ENCODE data around the gene TSPAN14.
"Not testable (repeated sequence)": the region's sequence is repeated elsewhere in the genome, so short reads cannot be mapped to it uniquely, and the experiment has no call there.

The TSPAN14 gene

GRCh38 chr10:80530251-80530650, 76.1 kb downstream of the TSPAN14 start:
- Mint-ChIP-seq H3K27ac (peak overlapping the region; percentile 87), H3K27me3 (no peaks in the 10 kb centered on the region), H3K36me3 (ENCODE audit: low read depth) (peaks cover 22% of the 10 kb centered on the region), H3K4me3 (peak overlapping the region; percentile 38), H3K4me1 (ENCODE audit: low read depth) (peaks cover 74% of the 10 kb centered on the region), H3K9me3 (no peaks in the 10 kb centered on the region)
- peak; percentile 63 for DNase-seq

GRCh38 chr10:80530816-80531215, 76.7 kb downstream of the TSPAN14 start:
- Mint-ChIP-seq H3K27ac (peak overlapping the region; percentile 76), H3K36me3 (ENCODE audit: low read depth) (peaks cover 26% of the 10 kb centered on the region), H3K4me1 (ENCODE audit: low read depth) (peaks cover 73% of the 10 kb centered on the region)

GRCh38 chr10:80532571-80532970, 78.5 kb downstream of the TSPAN14 start:
- DNase-seq, result no peak
- Mint-ChIP-seq H3K36me3 (ENCODE audit: low read depth) (peaks cover 24% of the 10 kb centered on the region), H3K27me3 (no peaks in the 10 kb centered on the region), H3K4me3 (peak overlapping the region; percentile 1), H3K9me3 (no peaks in the 10 kb centered on the region), H3K4me1 (ENCODE audit: low read depth) (peaks cover 66% of the 10 kb centered on the region), H3K27ac (peak overlapping the region; percentile 76)

More at GRCh38 chr10:80530816-80531215, 76.7 kb downstream of the TSPAN14 start:
- no peak overlapping the region for H3K4me3 Mint-ChIP-seq
- DNase-seq, result no peak
- no peaks in the 10 kb centered on the region for H3K27me3 Mint-ChIP-seq
- H3K9me3 Mint-ChIP-seq, result no peaks in the 10 kb centered on the region

- DNase-seq, H3K9me3 Mint-ChIP-seq, H3K27me3 Mint-ChIP-seq, H3K27ac Mint-ChIP-seq, H3K4me3 Mint-ChIP-seq: not testable (repeated sequence)
- H3K36me3 Mint-ChIP-seq (ENCODE audit: low read depth), result peaks cover 22% of the 10 kb centered on the region
- H3K4me1 Mint-ChIP-seq (ENCODE audit: low read depth), result peaks cover 52% of the 10 kb centered on the region
Measured at GRCh38 chr10:80534059-80534458, 79.9 kb downstream of the TSPAN14 start.

GRCh38 chr10:80534646-80535045, 80.5 kb downstream of the TSPAN14 start:
- H3K9me3 Mint-ChIP-seq, H3K4me3 Mint-ChIP-seq, H3K27me3 Mint-ChIP-seq, H3K27ac Mint-ChIP-seq, DNase-seq: not testable (repeated sequence)
- Mint-ChIP-seq H3K4me1 (ENCODE audit: low read depth) (peaks cover 46% of the 10 kb centered on the region), H3K36me3 (ENCODE audit: low read depth) (peaks cover 20% of the 10 kb centered on the region)

- Mint-ChIP-seq H3K27ac (peak overlapping the region; percentile 98), H3K4me1 (ENCODE audit: low read depth) (peaks cover 39% of the 10 kb centered on the region)
Measured at GRCh38 chr10:80535671-80536360, 81.7 kb downstream of the TSPAN14 start.

GRCh38 chr10:80536361-80536835, 82.3 kb downstream of the TSPAN14 start:
- DNase-seq, result no peak

More at GRCh38 chr10:80535671-80536360, 81.7 kb downstream of the TSPAN14 start:
- Mint-ChIP-seq H3K9me3 (no peaks in the 10 kb centered on the region), H3K27me3 (no peaks in the 10 kb centered on the region), H3K4me3 (peak overlapping the region; percentile 85), H3K36me3 (ENCODE audit: low read depth) (peaks cover 20% of the 10 kb centered on the region)
- peak; percentile 87 for DNase-seq

GRCh38 chr10:80537086-80537735, 83.1 kb downstream of the TSPAN14 start:
- H3K4me1 Mint-ChIP-seq (ENCODE audit: low read depth), result peaks cover 34% of the 10 kb centered on the region
- no peaks in the 10 kb centered on the region for H3K27me3 Mint-ChIP-seq
- H3K4me3 Mint-ChIP-seq, result peak overlapping the region; percentile 85
- H3K36me3 Mint-ChIP-seq (ENCODE audit: low read depth), result peaks cover 16% of the 10 kb centered on the region
- no peaks in the 10 kb centered on the region for H3K9me3 Mint-ChIP-seq
- DNase-seq, result no peak
- H3K27ac Mint-ChIP-seq, result peak overlapping the region; percentile 98

More at GRCh38 chr10:80536361-80536835, 82.3 kb downstream of the TSPAN14 start:
- Mint-ChIP-seq H3K9me3 (no peaks in the 10 kb centered on the region), H3K36me3 (ENCODE audit: low read depth) (peaks cover 20% of the 10 kb centered on the region), H3K27me3 (no peaks in the 10 kb centered on the region), H3K4me1 (ENCODE audit: low read depth) (peaks cover 39% of the 10 kb centered on the region), H3K4me3 (peak overlapping the region; percentile 85), H3K27ac (peak overlapping the region; percentile 98)

- no peaks in the 10 kb centered on the region for H3K9me3 Mint-ChIP-seq
- peaks cover 27% of the 10 kb centered on the region for H3K4me1 Mint-ChIP-seq (ENCODE audit: low read depth)
- peaks cover 9% of the 10 kb centered on the region for H3K36me3 Mint-ChIP-seq (ENCODE audit: low read depth)
- peak within 1 kb of the TSS; percentile 98 for H3K27ac Mint-ChIP-seq
- no peaks in the 10 kb centered on the region for H3K27me3 Mint-ChIP-seq
- DNase-seq, result no peak
- peak within 1 kb of the TSS; percentile 85 for H3K4me3 Mint-ChIP-seq
Measured at GRCh38 chr10:80537736-80538480, 83.8 kb downstream of the TSPAN14 start, which contains the start of gene SH2D4B. TSS of gene SH2D4B (plus strand) at chr10:80537902. CDS start at chr10:80538332, 430 bp downstream.

GRCh38 chr10:80538481-80539185, 84.5 kb downstream of the TSPAN14 start:
- no peaks in the 10 kb centered on the region for H3K9me3 Mint-ChIP-seq
- H3K27me3 Mint-ChIP-seq, result no peaks in the 10 kb centered on the region
- peaks cover 8% of the 10 kb centered on the region for H3K36me3 Mint-ChIP-seq (ENCODE audit: low read depth)
- H3K4me3 Mint-ChIP-seq, result no peak overlapping the region
- peaks cover 26% of the 10 kb centered on the region for H3K4me1 Mint-ChIP-seq (ENCODE audit: low read depth)
- no peak overlapping the region for H3K27ac Mint-ChIP-seq
- no peak for DNase-seq

GRCh38 chr10:80539421-80540031, 85.4 kb downstream of the TSPAN14 start:
- Mint-ChIP-seq H3K27ac (no peak overlapping the region), H3K36me3 (ENCODE audit: low read depth) (peaks cover 8% of the 10 kb centered on the region), H3K4me3 (no peak overlapping the region), H3K27me3 (no peaks in the 10 kb centered on the region), H3K4me1 (ENCODE audit: low read depth) (peaks cover 28% of the 10 kb centered on the region), H3K9me3 (no peaks in the 10 kb centered on the region)
- no peak for DNase-seq

- Mint-ChIP-seq H3K36me3 (ENCODE audit: low read depth) (peaks cover 8% of the 10 kb centered on the region), H3K9me3 (no peaks in the 10 kb centered on the region), H3K4me1 (ENCODE audit: low read depth) (peaks cover 28% of the 10 kb centered on the region), H3K4me3 (no peak overlapping the region), H3K27ac (no peak overlapping the region), H3K27me3 (no peaks in the 10 kb centered on the region)
- no peak for DNase-seq
Measured at GRCh38 chr10:80540136-80540535, 86.0 kb downstream of the TSPAN14 start.

GRCh38 chr10:80540618-80540980, 86.5 kb downstream of the TSPAN14 start:
- Mint-ChIP-seq H3K4me1 (ENCODE audit: low read depth) (peaks cover 25% of the 10 kb centered on the region), H3K4me3 (no peak overlapping the region), H3K9me3 (no peaks in the 10 kb centered on the region), H3K27ac (no peak overlapping the region), H3K36me3 (ENCODE audit: low read depth) (peaks cover 5% of the 10 kb centered on the region), H3K27me3 (no peaks in the 10 kb centered on the region)
- DNase-seq, result no peak
